Mesenchymal stem cell (in vitro differentiated cells and primary cell): ENCODE measurements around the gene CDYL.

ENCODE experiments used
- DNase-seq: peaks from one replicate; pipeline ENCODE4 v3.0.0-alpha.2; 2013
- H2AFZ ChIP-seq: one replicate; pipeline ENCODE4 v1.6.1; 2013; ENCODE audit warnings: low read depth, mild to moderate bottlenecking, control low read depth, inconsistent platforms, low read length, moderate library complexity
- H2AK5ac ChIP-seq: 2 replicates; pipeline ENCODE4 v1.6.1; 2013; ENCODE audit warnings: low read length, moderate library complexity, mild to moderate bottlenecking, inconsistent platforms; ENCODE audit not compliant: severe bottlenecking
- H2BK120ac ChIP-seq: one replicate; pipeline ENCODE4 v1.6.1; 2013; ENCODE audit warnings: low read depth, mild to moderate bottlenecking, inconsistent platforms, low read length, moderate library complexity
- H2BK12ac ChIP-seq, 2 experiments: one replicate each; pipeline ENCODE4 v1.6.1; 2013; ENCODE audit warnings: inconsistent platforms in 2 of 2, low read length in 2 of 2, mild to moderate bottlenecking in 2 of 2, moderate library complexity in 2 of 2, control low read depth in 1 of 2
- H2BK15ac ChIP-seq: one replicate; pipeline ENCODE4 v1.6.1; 2013; ENCODE audit warnings: mild to moderate bottlenecking, low read depth, inconsistent platforms; ENCODE audit not compliant: poor library complexity, severe bottlenecking
- H2BK5ac ChIP-seq: 2 replicates; pipeline ENCODE4 v1.6.1; 2013; ENCODE audit warnings: low read depth, mild to moderate bottlenecking, low read length, control low read depth, inconsistent platforms; ENCODE audit not compliant: poor library complexity, severe bottlenecking
- H3K14ac ChIP-seq, 2 experiments: one replicate each; pipeline ENCODE4 v1.6.1; 2013; ENCODE audit warnings: inconsistent platforms in 2 of 2, low read length in 2 of 2, control low read depth in 1 of 2, mild to moderate bottlenecking in 1 of 2, moderate library complexity in 1 of 2
- H3K18ac ChIP-seq, 2 experiments: one replicate each; pipeline ENCODE4 v1.6.1; 2013; ENCODE audit warnings: inconsistent platforms in 2 of 2, low read length in 2 of 2, control low read depth in 1 of 2, low read depth in 1 of 2, mild to moderate bottlenecking in 1 of 2
- H3K23ac ChIP-seq, 2 experiments: one replicate each; pipeline ENCODE4 v1.6.1; 2013; ENCODE audit warnings: inconsistent platforms in 2 of 2, low read length in 2 of 2, mild to moderate bottlenecking in 2 of 2, moderate library complexity in 2 of 2, control low read depth in 1 of 2
- H3K27ac ChIP-seq: 2 replicates; pipeline ENCODE4 v1.5.1; 2013; ENCODE audit warnings: mild to moderate bottlenecking, moderate library complexity, low read length, control low read depth, inconsistent platforms; ENCODE audit not compliant: poor library complexity, severe bottlenecking
- H3K27me3 ChIP-seq, 2 experiments: 2 replicates each; pipeline versions ENCODE4 v1.6.1 to v1.7.0; 2013; ENCODE audit warnings: low read length in 2 of 2, mild to moderate bottlenecking in 2 of 2, moderate library complexity in 2 of 2, control low read depth in 1 of 2, inconsistent platforms in 1 of 2; ENCODE audit not compliant: control insufficient read depth in 1 of 2, insufficient read depth in 1 of 2
- H3K36me3 ChIP-seq, 2 experiments: 2 replicates each; pipeline versions ENCODE4 v1.6.1 to v1.7.0; 2013; ENCODE audit warnings: low read length in 2 of 2, control low read depth in 1 of 2, inconsistent platforms in 1 of 2, low read depth in 1 of 2, mild to moderate bottlenecking in 1 of 2; ENCODE audit not compliant: insufficient read depth in 2 of 2, control insufficient read depth in 1 of 2
- H3K4ac ChIP-seq, 2 experiments: one replicate each; pipeline ENCODE4 v1.6.1; 2013; ENCODE audit warnings: inconsistent platforms in 2 of 2, low read length in 2 of 2, mild to moderate bottlenecking in 2 of 2, moderate library complexity in 2 of 2, control low read depth in 1 of 2, low read depth in 1 of 2
- H3K4me1 ChIP-seq: 2 replicates; pipeline ENCODE4 v1.6.1; 2013; ENCODE audit warnings: low read depth, low read length, control low read depth; ENCODE audit not compliant: control insufficient read depth, insufficient read depth
- H3K4me2 ChIP-seq: 2 replicates; pipeline ENCODE4 v1.6.1; 2013; ENCODE audit warnings: low read length, mild to moderate bottlenecking, inconsistent platforms; ENCODE audit not compliant: poor library complexity, severe bottlenecking
- H3K4me3 ChIP-seq, 2 experiments: 2 replicates each; pipeline versions ENCODE4 v1.5.1 to v1.7.0; 2013; ENCODE audit warnings: low read length in 2 of 2, mild to moderate bottlenecking in 2 of 2, control low read depth in 1 of 2, low read depth in 1 of 2; ENCODE audit not compliant: insufficient read depth in 1 of 2
- H3K79me1 ChIP-seq: replicated peaks from 2 replicates; pipeline ENCODE4 v1.6.1; 2013; ENCODE audit warnings: mild to moderate bottlenecking, control low read depth, low read length, inconsistent platforms; ENCODE audit not compliant: poor library complexity, severe bottlenecking
- H3K9ac ChIP-seq: 2 replicates; pipeline ENCODE4 v1.7.0; 2013; ENCODE audit warnings: mild to moderate bottlenecking, low read length, moderate library complexity
- H3K9me3 ChIP-seq: 2 replicates; pipeline ENCODE4 v1.7.0; 2013; ENCODE audit warnings: mild to moderate bottlenecking, low read length; ENCODE audit not compliant: control insufficient read depth
- H4K8ac ChIP-seq: one replicate; pipeline ENCODE4 v1.6.1; 2013; ENCODE audit warnings: inconsistent platforms, mild to moderate bottlenecking, low read length, moderate library complexity
- H4K91ac ChIP-seq: one replicate; pipeline ENCODE4 v1.6.1; 2013; ENCODE audit warnings: mild to moderate bottlenecking, low read length, inconsistent platforms
- WGBS: methylation state at CpG from one replicate; pipeline ENCODE4 v1.1.7; 2013; ENCODE audit warnings: mixed read lengths; 5-methylcytosine and 5-hydroxymethylcytosine counted together

CDYL gene

GRCh38 chr6:4797587-4797986 is 21.4 kb downstream of the CDYL start:
- Histone ChIP-seq H3K18ac (no peak overlapping the region), H3K79me1 (peaks cover 20% of the 10 kb centered on the region), H3K27me3 (no peaks in the 10 kb centered on the region), H3K4ac (no peak overlapping the region), H3K23ac (no peak overlapping the region), H4K8ac (no peak overlapping the region), H2AK5ac (no peak overlapping the region), H2BK120ac (no peak overlapping the region), H3K4me1 (peaks cover 2% of the 10 kb centered on the region), H3K4me2 (no peak overlapping the region), H3K4me3 (no peak overlapping the region), H2AFZ (no peak overlapping the region), H2BK12ac (no peak overlapping the region), H4K91ac (no peak overlapping the region), H3K36me3 (no peaks in the 10 kb centered on the region), H3K27ac (no peak overlapping the region), H2BK5ac (no peak overlapping the region), H3K9me3 (peaks cover 12% of the 10 kb centered on the region), H2BK15ac (no peak overlapping the region), H3K9ac (no peak overlapping the region), H3K14ac (no peak overlapping the region)
- 15% methylated on average over 2 of the region's 2 CpGs for WGBS
- peak; percentile 84 for DNase-seq

DNA sequence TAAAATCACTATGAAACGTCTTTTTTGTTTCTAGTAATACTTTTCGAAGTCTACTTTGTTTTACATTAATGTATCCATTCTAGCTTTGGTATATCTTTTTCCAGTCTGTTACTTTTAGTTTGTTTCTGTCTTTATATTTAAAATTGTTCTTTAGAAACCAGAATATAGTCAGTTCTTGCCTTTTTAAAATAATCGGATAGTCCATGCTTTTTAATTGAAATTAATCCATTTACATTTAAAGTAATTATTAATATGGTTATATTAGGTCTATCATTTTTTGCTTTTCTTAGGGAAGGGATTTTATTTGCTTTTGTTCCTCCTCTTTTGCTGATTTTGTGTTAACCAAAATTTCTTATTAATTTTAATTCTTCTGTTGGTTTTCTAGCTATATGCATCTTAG is 23.7 kb downstream of the CDYL start:
- no peak for DNase-seq
- Histone ChIP-seq H4K8ac (no peak overlapping the region), H2BK5ac (no peak overlapping the region), H3K18ac (no peak overlapping the region), H3K79me1 (peaks cover 13% of the 10 kb centered on the region), H4K91ac (no peak overlapping the region), H3K36me3 (no peaks in the 10 kb centered on the region), H3K14ac (no peak overlapping the region), H2BK120ac (no peak overlapping the region), H2BK12ac (no peak overlapping the region), H3K4me2 (no peak overlapping the region), H2AFZ (no peak overlapping the region), H2BK15ac (no peak overlapping the region), H3K9ac (no peak overlapping the region), H2AK5ac (no peak overlapping the region), H3K4ac (no peak overlapping the region), H3K4me1 (peaks cover 10% of the 10 kb centered on the region), H3K23ac (no peak overlapping the region), H3K9me3 (peaks cover 12% of the 10 kb centered on the region), H3K4me3 (no peak overlapping the region), H3K27me3 (no peaks in the 10 kb centered on the region), H3K27ac (no peak overlapping the region)
- no CpG with 5 or more reads among the region's 3 CpGs for WGBS

DNA sequence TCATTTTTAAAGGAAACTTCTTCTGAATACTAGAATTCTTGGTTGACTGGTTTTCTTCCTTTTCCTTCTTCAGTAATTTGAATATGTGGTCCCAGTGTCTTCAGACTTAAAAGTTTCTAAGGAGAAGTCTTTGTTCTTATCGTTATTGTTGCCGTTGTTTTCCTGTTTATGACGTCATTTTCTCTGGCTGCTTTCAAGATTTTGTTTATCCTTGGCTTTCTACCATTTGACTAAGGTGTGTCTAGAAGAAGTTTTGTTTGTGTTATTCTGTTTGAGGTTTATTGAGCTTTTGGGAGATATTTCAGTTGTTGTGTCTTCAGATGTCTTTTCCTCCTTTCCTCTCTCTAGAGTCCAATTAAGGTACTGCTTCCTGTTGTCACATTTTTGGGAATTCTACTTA is 24.5 kb downstream of the CDYL start:
- Histone ChIP-seq H3K4ac (no peak overlapping the region), H3K14ac (no peak overlapping the region), H2AFZ (no peak overlapping the region), H2BK12ac (no peak overlapping the region), H2BK15ac (no peak overlapping the region), H3K4me2 (no peak overlapping the region), H3K27ac (no peak overlapping the region), H4K91ac (no peak overlapping the region), H3K9ac (no peak overlapping the region), H4K8ac (no peak overlapping the region), H3K36me3 (no peaks in the 10 kb centered on the region), H3K79me1 (peaks cover 16% of the 10 kb centered on the region), H2BK120ac (no peak overlapping the region), H2AK5ac (no peak overlapping the region), H3K4me1 (peaks cover 12% of the 10 kb centered on the region), H3K27me3 (no peaks in the 10 kb centered on the region), H3K23ac (no peak overlapping the region), H3K4me3 (no peak overlapping the region), H2BK5ac (no peak overlapping the region), H3K18ac (no peak overlapping the region), H3K9me3 (peaks cover 12% of the 10 kb centered on the region)
- no peak for DNase-seq
- WGBS = 85% methylated on average over 3 of the region's 3 CpGs

- DNase-seq = no peak
- H2BK15ac ChIP-seq = no peak overlapping the region
- H3K27me3 ChIP-seq = no peaks in the 10 kb centered on the region
- H3K4me2 ChIP-seq = no peak overlapping the region
- H3K14ac ChIP-seq = no peak overlapping the region
- H3K23ac ChIP-seq = no peak overlapping the region
- H3K4me1 ChIP-seq = peaks cover 17% of the 10 kb centered on the region
- H4K91ac ChIP-seq = no peak overlapping the region
- H3K36me3 ChIP-seq = no peaks in the 10 kb centered on the region
- H3K9me3 ChIP-seq = peaks cover 12% of the 10 kb centered on the region
- H3K79me1 ChIP-seq = peaks cover 18% of the 10 kb centered on the region
- H3K18ac ChIP-seq = no peak overlapping the region
- WGBS = 97% methylated on average over 3 of the region's 3 CpGs
- no peak overlapping the region for H3K9ac ChIP-seq
- H2AK5ac ChIP-seq = no peak overlapping the region
- H3K4me3 ChIP-seq = no peak overlapping the region
- no peak overlapping the region for H2BK5ac ChIP-seq
- H2BK12ac ChIP-seq = no peak overlapping the region
- H2AFZ ChIP-seq = no peak overlapping the region
- H2BK120ac ChIP-seq = no peak overlapping the region
- H3K27ac ChIP-seq = no peak overlapping the region
- H4K8ac ChIP-seq = no peak overlapping the region
- no peak overlapping the region for H3K4ac ChIP-seq
Observed at GRCh38 chr6:4801491-4802110, 25.4 kb downstream of the CDYL start.
